Kidney epithelial cell (primary cell): ENCODE data around the gene SLC13A3. TPM values are rescaled to one million over a fixed set of nuclear protein-coding genes. Genes with fewer than 3 reads are reported as not detected.
"Not testable (repeated sequence)": the region's sequence is repeated elsewhere in the genome, so short reads cannot be mapped to it uniquely, and the experiment has no call there.

Source experiments
- DNase-seq: peaks from one replicate; pipeline ENCODE4 v3.0.0-alpha.2; 2010; ENCODE audit warnings: low read depth
- H3K27me3 ChIP-seq: 2 replicates; pipeline ENCODE4 v1.6.0; 2011; ENCODE audit warnings: low read length; ENCODE audit not compliant: control insufficient read depth, insufficient read depth
- H3K36me3 ChIP-seq: 2 replicates; pipeline ENCODE4 v1.5.1; 2011; ENCODE audit warnings: low read length; ENCODE audit not compliant: control insufficient read depth, insufficient read depth
- H3K4me3 ChIP-seq: 2 replicates; pipeline ENCODE4 v1.5.1; 2011; ENCODE audit warnings: low read depth, mild to moderate bottlenecking, control low read depth, low read length
- total RNA-seq: library from RNA; depleted of rRNA; stranded (reverse); fragments of >200 nt; gene quantifications from 2 replicates; pipeline ENCODE4 v1.2.3, GENCODE V29; 2015
- TF ChIP-seq, protein P1 (sequence below): IDR thresholded peaks from 2 replicates; pipeline ENCODE4 v1.5.1; 2011; ENCODE audit warnings: mild to moderate bottlenecking, moderate library complexity, low read length, control low read depth, inconsistent platforms; ENCODE audit not compliant: insufficient read depth, poor library complexity, severe bottlenecking

The SLC13A3 gene
- total RNA-seq, 1 donor from 2014 or later: 3.4 TPM

DNA sequence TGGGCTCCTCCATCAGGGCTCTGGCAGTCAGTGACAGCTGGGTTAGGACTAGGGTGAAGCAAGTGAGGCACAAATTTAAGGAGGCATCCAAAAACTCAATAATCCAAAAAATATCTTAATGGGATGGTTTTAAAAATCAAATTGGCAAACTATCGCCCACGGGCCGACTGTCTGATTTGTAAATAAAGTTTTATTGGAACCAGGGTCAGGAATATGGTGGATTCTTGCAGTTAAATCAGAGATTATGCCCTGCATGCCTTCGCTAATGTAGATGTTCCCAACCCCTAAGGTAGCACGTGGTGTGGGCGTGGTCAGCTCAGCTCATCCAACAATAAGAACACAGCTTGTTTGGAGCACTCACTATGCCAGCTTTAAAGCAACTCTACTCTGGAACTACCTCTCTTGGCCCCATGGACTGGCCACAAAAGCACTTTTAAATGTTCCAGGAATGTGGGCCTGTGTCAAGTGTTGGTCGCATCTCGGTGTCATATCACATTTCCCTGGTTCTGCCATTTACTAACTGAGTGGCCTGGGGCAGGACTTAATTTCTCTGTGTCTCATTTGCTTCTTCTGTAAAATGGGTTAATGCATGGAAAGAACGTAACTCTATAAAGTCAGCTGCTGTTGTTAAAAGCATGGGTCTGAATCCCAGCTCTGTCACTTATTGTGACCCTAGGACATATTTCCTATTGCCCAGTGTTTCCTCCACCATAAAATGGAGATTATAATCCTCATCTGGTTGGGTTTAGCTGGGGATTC is 31.0 kb upstream of the SLC13A3 start:
- H3K4me3 ChIP-seq: no peak overlapping the region
- TF ChIP-seq, protein P1, sequence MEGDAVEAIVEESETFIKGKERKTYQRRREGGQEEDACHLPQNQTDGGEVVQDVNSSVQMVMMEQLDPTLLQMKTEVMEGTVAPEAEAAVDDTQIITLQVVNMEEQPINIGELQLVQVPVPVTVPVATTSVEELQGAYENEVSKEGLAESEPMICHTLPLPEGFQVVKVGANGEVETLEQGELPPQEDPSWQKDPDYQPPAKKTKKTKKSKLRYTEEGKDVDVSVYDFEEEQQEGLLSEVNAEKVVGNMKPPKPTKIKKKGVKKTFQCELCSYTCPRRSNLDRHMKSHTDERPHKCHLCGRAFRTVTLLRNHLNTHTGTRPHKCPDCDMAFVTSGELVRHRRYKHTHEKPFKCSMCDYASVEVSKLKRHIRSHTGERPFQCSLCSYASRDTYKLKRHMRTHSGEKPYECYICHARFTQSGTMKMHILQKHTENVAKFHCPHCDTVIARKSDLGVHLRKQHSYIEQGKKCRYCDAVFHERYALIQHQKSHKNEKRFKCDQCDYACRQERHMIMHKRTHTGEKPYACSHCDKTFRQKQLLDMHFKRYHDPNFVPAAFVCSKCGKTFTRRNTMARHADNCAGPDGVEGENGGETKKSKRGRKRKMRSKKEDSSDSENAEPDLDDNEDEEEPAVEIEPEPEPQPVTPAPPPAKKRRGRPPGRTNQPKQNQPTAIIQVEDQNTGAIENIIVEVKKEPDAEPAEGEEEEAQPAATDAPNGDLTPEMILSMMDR: no peak
- H3K36me3 ChIP-seq: no peaks in the 10 kb centered on the region
- DNase-seq: no peak
- H3K27me3 ChIP-seq: no peaks in the 10 kb centered on the region

DNA sequence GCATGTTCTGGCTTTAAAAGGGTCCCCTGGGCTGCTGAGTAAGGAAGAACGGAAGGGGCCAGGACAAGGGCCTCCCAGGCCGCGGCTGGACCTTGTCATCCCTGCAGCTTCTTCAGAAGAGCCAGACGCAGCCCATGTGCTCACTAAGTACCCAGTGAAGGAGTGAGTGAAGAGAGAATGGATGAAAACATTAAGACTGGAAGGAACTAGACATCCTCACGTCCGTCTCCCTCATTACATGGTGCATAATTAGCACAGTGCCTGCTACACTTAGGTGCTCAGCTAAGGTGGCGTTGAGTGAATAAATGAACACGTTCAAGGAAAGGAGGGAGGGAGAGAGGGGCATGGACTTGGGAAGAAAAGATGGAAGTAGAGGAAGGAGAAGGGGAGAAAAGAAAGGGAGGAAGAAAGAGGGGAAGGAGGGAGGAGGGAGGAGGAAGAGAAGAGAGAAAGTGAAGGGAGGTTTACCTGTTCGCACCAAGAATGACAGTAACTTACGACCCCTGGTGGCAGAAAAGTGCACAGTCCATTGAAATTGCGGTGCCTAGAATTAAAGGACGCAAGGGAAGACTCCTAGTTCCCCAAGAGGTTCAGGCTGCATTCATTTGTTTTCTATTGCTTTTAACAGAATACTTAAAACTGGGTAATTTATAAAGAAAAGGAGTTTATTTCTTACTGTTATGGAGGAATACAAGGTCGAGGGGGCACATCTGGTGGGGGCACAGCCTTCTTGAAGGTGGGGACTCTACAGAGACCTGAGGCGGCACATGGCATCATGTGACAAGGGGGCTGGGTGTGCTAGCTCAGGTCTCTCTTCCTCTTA is 30.0 kb upstream of the SLC13A3 start:
- Histone ChIP-seq H3K36me3 (no peaks in the 10 kb centered on the region), H3K27me3 (no peaks in the 10 kb centered on the region), H3K4me3 (no peak overlapping the region)
- DNase-seq: no peak
- TF ChIP-seq, protein P1: peak; percentile 77

DNA sequence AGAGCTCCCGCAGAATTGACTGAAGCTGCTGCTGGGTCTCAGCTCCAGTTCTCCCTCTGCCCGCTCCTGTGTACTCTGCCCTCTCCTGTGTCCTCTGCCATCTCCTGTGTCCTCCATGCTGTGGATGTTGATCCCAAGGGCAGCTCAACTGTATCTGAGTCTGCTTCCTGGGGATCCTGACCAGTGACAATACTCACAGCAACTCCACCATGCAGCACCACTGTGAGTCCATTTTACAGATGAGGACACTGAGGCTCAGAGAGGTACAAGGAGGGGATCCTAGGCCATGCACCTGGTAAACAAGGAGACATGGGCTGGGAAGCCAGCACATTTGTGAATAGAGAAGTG is 29.4 kb upstream of the SLC13A3 start:
- DNase-seq: no peak
- TF ChIP-seq, protein P1: no peak
- no peak overlapping the region for H3K4me3 ChIP-seq
- H3K27me3 ChIP-seq: no peaks in the 10 kb centered on the region
- no peaks in the 10 kb centered on the region for H3K36me3 ChIP-seq

- no peaks in the 10 kb centered on the region for H3K27me3 ChIP-seq
- H3K4me3 ChIP-seq: no peak overlapping the region
- DNase-seq: no peak
- no peaks in the 10 kb centered on the region for H3K36me3 ChIP-seq
- TF ChIP-seq, protein P1: no peak
Observed at GRCh38 chr20:46678516-46678915, 27.3 kb upstream of the SLC13A3 start.

GRCh38 chr20:46677608-46678007 is 26.3 kb upstream of the SLC13A3 start:
- DNase-seq: no peak
- Histone ChIP-seq H3K4me3 (no peak overlapping the region), H3K36me3 (no peaks in the 10 kb centered on the region), H3K27me3 (no peaks in the 10 kb centered on the region)
- TF ChIP-seq, protein P1: no peak

GRCh38 chr20:46676649-46677316 is 25.5 kb upstream of the SLC13A3 start:
- H3K27me3 ChIP-seq, H3K36me3 ChIP-seq, DNase-seq, H3K4me3 ChIP-seq: not testable (repeated sequence)
